ENCODE results near the gene FLT3LG. TPM values are rescaled to one million over a fixed set of nuclear protein-coding genes. Genes with fewer than 3 reads are reported as not detected.

Gene FLT3LG
- total and polyA plus RNA-seq, 9 of the 15 experiments (the other 6 are each of a cell fraction or from before 2014, with no cell fraction given): 0.31 to 6.4 (median 1.1) TPM

- TF ChIP-seq ZNF212 (CRISPR knock-in tag; IDR thresholded peaks at IDR 0.05) (no peak), EP400 (IDR thresholded peaks at IDR 0.05) (0 out of 2 replicates have a peak, but pooled peaks have one; percentile 13), TCFL5 (CRISPR knock-in tag; conservative IDR thresholded peaks at IDR 0.05) (no peak), CEBPB (tag; IDR thresholded peaks at IDR 0.05) (0 out of 2 replicates have a peak, but pooled peaks have one; percentile 16), CC2D1A (IDR thresholded peaks at IDR 0.05) (peak; percentile 93), DDX20 (tag; IDR thresholded peaks at IDR 0.05; ENCODE audit: low read depth) (no peak), RB1 (IDR thresholded peaks at IDR 0.05; ENCODE audit: low read depth) (peak; percentile 76; the same call in 1 of the 2 replicates), ZMIZ1 (IDR thresholded peaks at IDR 0.05; ENCODE audit: low read depth in 2 of 2, low read length in 2 of 2) (no peak), NONO (IDR thresholded peaks at IDR 0.05; ENCODE audit: low read depth in 2 of 2, low read length in 1 of 2) (peak in 1 of 2 experiments; percentile 22; a peak in 1 of 4 replicates), TEAD2 (tag; IDR thresholded peaks at IDR 0.05) (no peak), ZNF444 (CRISPR knock-in tag; IDR thresholded peaks at IDR 0.05) (no peak), PHF21A (IDR thresholded peaks at IDR 0.05; ENCODE audit: borderline replicate concordance, low read depth) (0 out of 2 replicates have a peak, but pooled peaks have one; percentile 51), MAFF (IDR thresholded peaks at IDR 0.05; ENCODE audit: low read length) (no peak), NRF1 (conservative IDR thresholded peaks at IDR 0.05 in 1 of 2, IDR thresholded peaks at IDR 0.05 in 1 of 2) (no peak), WHSC1 (IDR thresholded peaks at IDR 0.05; ENCODE audit: low read length) (no peak), ZKSCAN8 (CRISPR knock-in tag; IDR thresholded peaks at IDR 0.05) (no peak), TCF7 (IDR thresholded peaks at IDR 0.05; ENCODE audit: borderline replicate concordance) (no peak), STAG1 (CRISPR knock-in tag; IDR thresholded peaks at IDR 0.05; ENCODE audit: borderline replicate concordance) (peak; percentile 74; the same call in 1 of the 2 replicates), MAZ (CRISPR knock-in tag; conservative IDR thresholded peaks at IDR 0.05 in 1 of 2, IDR thresholded peaks at IDR 0.05 in 1 of 2) (peak in 1 of 2 experiments; percentile 39; a peak in 1 of 4 replicates), DIDO1 (tag; IDR thresholded peaks at IDR 0.05; ENCODE audit: low read depth) (no peak), KHSRP (IDR thresholded peaks at IDR 0.05) (no peak), KDM1A (IDR thresholded peaks at IDR 0.05) (no peak), SMC3 (conservative IDR thresholded peaks at IDR 0.05; ENCODE audit: insufficient read depth, low read depth, low read length) (peak; percentile 98)
- TF ChIP-seq, protein P1, sequence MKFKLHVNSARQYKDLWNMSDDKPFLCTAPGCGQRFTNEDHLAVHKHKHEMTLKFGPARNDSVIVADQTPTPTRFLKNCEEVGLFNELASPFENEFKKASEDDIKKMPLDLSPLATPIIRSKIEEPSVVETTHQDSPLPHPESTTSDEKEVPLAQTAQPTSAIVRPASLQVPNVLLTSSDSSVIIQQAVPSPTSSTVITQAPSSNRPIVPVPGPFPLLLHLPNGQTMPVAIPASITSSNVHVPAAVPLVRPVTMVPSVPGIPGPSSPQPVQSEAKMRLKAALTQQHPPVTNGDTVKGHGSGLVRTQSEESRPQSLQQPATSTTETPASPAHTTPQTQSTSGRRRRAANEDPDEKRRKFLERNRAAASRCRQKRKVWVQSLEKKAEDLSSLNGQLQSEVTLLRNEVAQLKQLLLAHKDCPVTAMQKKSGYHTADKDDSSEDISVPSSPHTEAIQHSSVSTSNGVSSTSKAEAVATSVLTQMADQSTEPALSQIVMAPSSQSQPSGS (CRISPR knock-in tag; IDR thresholded peaks at IDR 0.05): no peak
Observed at GRCh38 chr19:49506575-49507105, 32.6 kb downstream of the FLT3LG start (continued).
